Measurements from ENCODE around the gene HAGH.

DNA sequence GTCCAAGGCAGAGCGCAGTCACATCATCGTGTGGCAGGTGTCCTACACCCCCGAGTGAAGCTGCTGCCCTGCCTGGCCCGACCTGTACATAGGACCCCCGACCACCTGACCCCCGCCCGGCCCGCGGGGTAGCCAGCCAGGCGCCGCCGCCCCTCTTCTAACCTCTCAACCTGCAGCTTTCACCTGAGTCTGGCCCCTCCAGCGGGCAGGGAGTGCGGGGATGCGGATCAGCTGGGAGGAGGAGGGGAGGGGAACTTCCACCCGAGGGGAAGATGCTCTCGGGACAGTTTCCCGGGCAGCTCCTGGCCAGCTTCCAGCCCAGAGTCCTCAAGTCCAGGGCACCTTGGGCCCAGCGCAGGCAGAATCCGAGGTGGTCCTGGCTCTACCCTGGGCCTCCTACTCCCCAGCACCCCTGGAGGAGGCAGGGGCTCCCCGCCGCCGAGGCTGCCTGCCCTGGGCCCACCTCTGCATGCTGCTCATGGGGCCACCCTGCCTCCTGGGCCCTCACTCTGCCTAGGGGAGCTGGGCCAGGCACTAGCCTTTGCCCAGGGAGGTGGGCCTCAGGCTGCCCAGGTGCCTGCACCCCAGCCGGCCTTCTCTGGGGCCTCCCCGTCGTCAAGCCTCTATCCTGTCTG is 57.7 kb downstream of the HAGH start:
- TF ChIP-seq POLR2AphosphoS5 (IDR thresholded peaks at IDR 0.05; ENCODE audit: low read depth) (peak; percentile 3; the same call in 1 of the 2 replicates), CTCF (IDR thresholded peaks at IDR 0.05; ENCODE audit: insufficient read depth, low read length) (no peak), SPI1 (IDR thresholded peaks at IDR 0.05; ENCODE audit: borderline replicate concordance, low read depth) (no peak), GABPA (IDR thresholded peaks at IDR 0.05; ENCODE audit: low read depth) (no peak)
- TF ChIP-seq, protein P1, sequence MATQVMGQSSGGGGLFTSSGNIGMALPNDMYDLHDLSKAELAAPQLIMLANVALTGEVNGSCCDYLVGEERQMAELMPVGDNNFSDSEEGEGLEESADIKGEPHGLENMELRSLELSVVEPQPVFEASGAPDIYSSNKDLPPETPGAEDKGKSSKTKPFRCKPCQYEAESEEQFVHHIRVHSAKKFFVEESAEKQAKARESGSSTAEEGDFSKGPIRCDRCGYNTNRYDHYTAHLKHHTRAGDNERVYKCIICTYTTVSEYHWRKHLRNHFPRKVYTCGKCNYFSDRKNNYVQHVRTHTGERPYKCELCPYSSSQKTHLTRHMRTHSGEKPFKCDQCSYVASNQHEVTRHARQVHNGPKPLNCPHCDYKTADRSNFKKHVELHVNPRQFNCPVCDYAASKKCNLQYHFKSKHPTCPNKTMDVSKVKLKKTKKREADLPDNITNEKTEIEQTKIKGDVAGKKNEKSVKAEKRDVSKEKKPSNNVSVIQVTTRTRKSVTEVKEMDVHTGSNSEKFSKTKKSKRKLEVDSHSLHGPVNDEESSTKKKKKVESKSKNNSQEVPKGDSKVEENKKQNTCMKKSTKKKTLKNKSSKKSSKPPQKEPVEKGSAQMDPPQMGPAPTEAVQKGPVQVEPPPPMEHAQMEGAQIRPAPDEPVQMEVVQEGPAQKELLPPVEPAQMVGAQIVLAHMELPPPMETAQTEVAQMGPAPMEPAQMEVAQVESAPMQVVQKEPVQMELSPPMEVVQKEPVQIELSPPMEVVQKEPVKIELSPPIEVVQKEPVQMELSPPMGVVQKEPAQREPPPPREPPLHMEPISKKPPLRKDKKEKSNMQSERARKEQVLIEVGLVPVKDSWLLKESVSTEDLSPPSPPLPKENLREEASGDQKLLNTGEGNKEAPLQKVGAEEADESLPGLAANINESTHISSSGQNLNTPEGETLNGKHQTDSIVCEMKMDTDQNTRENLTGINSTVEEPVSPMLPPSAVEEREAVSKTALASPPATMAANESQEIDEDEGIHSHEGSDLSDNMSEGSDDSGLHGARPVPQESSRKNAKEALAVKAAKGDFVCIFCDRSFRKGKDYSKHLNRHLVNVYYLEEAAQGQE (IDR thresholded peaks at IDR 0.05; ENCODE audit: insufficient replicate concordance, low read depth) = no peak

Measured in HL-60 (cell line).